Ectodermal cell (in vitro differentiated cells): ENCODE results near the gene ALOX12B.
"Not testable (repeated sequence)": the region's sequence is repeated elsewhere in the genome, so short reads cannot be mapped to it uniquely, and the experiment has no call there.

Experiments used
- H3K27ac ChIP-seq: 2 replicates; pipeline ENCODE4 v1.7.0; 2013; ENCODE audit warnings: mild to moderate bottlenecking, low read depth, low read length; ENCODE audit not compliant: insufficient read depth, poor library complexity, severe bottlenecking
- H3K27me3 ChIP-seq: 2 replicates; pipeline ENCODE4 v1.7.0; 2013; ENCODE audit warnings: mild to moderate bottlenecking, low read length; ENCODE audit not compliant: insufficient read depth, control insufficient read depth, poor library complexity, severe bottlenecking
- H3K36me3 ChIP-seq: one replicate; pipeline ENCODE4 v1.7.0; 2013; ENCODE audit warnings: low read length; ENCODE audit not compliant: control insufficient read depth, insufficient read depth
- H3K4me1 ChIP-seq: one replicate; pipeline ENCODE4 v1.7.0; 2013; ENCODE audit warnings: low read length; ENCODE audit not compliant: control insufficient read depth, insufficient read depth
- H3K4me3 ChIP-seq: 2 replicates; pipeline ENCODE4 v1.7.0; 2013; ENCODE audit warnings: low read depth, low read length, control low read depth; ENCODE audit not compliant: insufficient read depth
- H3K9me3 ChIP-seq: 2 replicates; pipeline ENCODE4 v1.7.0; 2013; ENCODE audit warnings: mild to moderate bottlenecking, low read length, moderate library complexity; ENCODE audit not compliant: control insufficient read depth
- WGBS, 2 experiments: methylation state at CpG; one replicate each; pipeline ENCODE4 v1.1.7; 2013; ENCODE audit warnings: missing lambda C conversion rate in 2 of 2; 5-methylcytosine and 5-hydroxymethylcytosine counted together

The ALOX12B gene

GRCh38 chr17:8118769-8119580 is 31.5 kb upstream of the ALOX12B start:
- peak overlapping the region; percentile 80 for H3K4me3 ChIP-seq
- 0% methylated on average over 38 of the region's 38 CpGs for WGBS, 2 experiments
- H3K9me3 ChIP-seq, result no peaks in the 10 kb centered on the region
- H3K27me3 ChIP-seq, result peaks cover 73% of the 10 kb centered on the region
- no peak overlapping the region for H3K27ac ChIP-seq
- no peaks in the 10 kb centered on the region for H3K36me3 ChIP-seq
- H3K4me1 ChIP-seq, result peaks cover 12% of the 10 kb centered on the region

- peaks cover 69% of the 10 kb centered on the region for H3K27me3 ChIP-seq
Observed at GRCh38 chr17:8117980-8118768, 30.7 kb upstream of the ALOX12B start, which contains the start of gene ALOXE3. Gene ALOXE3 (minus strand): TSS chr17:8118514. CDS start chr17:8117990, 524 bp downstream.

GRCh38 chr17:8117367-8117979 is 30.0 kb upstream of the ALOX12B start:
- Histone ChIP-seq H3K27ac (no peak overlapping the region), H3K9me3 (no peaks in the 10 kb centered on the region), H3K4me1 (no peaks in the 10 kb centered on the region), H3K36me3 (no peaks in the 10 kb centered on the region), H3K27me3 (peaks cover 69% of the 10 kb centered on the region), H3K4me3 (peak overlapping the region; percentile 80)
- 6 to 7% methylated on average over 18 of the region's 18 CpGs for WGBS, 2 experiments

More at GRCh38 chr17:8117980-8118768, 30.7 kb upstream of the ALOX12B start, which contains the start of gene ALOXE3:
- Histone ChIP-seq H3K4me3 (peak within 1 kb of the TSS; percentile 80), H3K27ac (no peak within 1 kb of the TSS), H3K4me1 (peaks cover 4% of the 10 kb centered on the region), H3K36me3 (no peaks in the 10 kb centered on the region), H3K9me3 (no peaks in the 10 kb centered on the region)
- 1% methylated on average over 33 of the region's 33 CpGs for WGBS, 2 experiments

GRCh38 chr17:8116776-8117175 is 29.3 kb upstream of the ALOX12B start:
- Histone ChIP-seq H3K27me3 (peaks cover 69% of the 10 kb centered on the region), H3K9me3 (no peaks in the 10 kb centered on the region), H3K36me3 (no peaks in the 10 kb centered on the region), H3K4me1 (no peaks in the 10 kb centered on the region), H3K4me3 (no peak overlapping the region), H3K27ac (no peak overlapping the region)
- WGBS, 2 experiments, result 79% methylated on average over 18 of the region's 18 CpGs

- WGBS, 2 experiments, result 93 to 97% methylated on average over 6 of the region's 6 CpGs
- Histone ChIP-seq H3K27me3 (peaks cover 80% of the 10 kb centered on the region), H3K4me1 (peaks cover 9% of the 10 kb centered on the region), H3K4me3 (no peak overlapping the region), H3K27ac (no peak overlapping the region), H3K9me3 (no peaks in the 10 kb centered on the region), H3K36me3 (no peaks in the 10 kb centered on the region)
Observed at GRCh38 chr17:8110907-8111306, 23.4 kb upstream of the ALOX12B start.

- Histone ChIP-seq H3K27me3 (peaks cover 76% of the 10 kb centered on the region), H3K27ac (no peak overlapping the region), H3K4me1 (peaks cover 9% of the 10 kb centered on the region), H3K36me3 (no peaks in the 10 kb centered on the region), H3K4me3 (no peak overlapping the region), H3K9me3 (no peaks in the 10 kb centered on the region)
- 25 to 33% methylated on average over 10 of the region's 10 CpGs for WGBS, 2 experiments
Observed at GRCh38 chr17:8110456-8110804, 22.9 kb upstream of the ALOX12B start.

- H3K9me3 ChIP-seq, result no peaks in the 10 kb centered on the region
- 23 to 24% methylated on average over 63 of the region's 63 CpGs for WGBS, 2 experiments
- H3K4me3 ChIP-seq, result peak overlapping the region; percentile 31
- peaks cover 70% of the 10 kb centered on the region for H3K27me3 ChIP-seq
- no peaks in the 10 kb centered on the region for H3K36me3 ChIP-seq
- peaks cover 9% of the 10 kb centered on the region for H3K4me1 ChIP-seq
- H3K27ac ChIP-seq, result no peak overlapping the region
Observed at GRCh38 chr17:8109661-8110455, 22.3 kb upstream of the ALOX12B start.

- H3K36me3 ChIP-seq, result no peaks in the 10 kb centered on the region
- H3K4me3 ChIP-seq, result no peak overlapping the region
- H3K27me3 ChIP-seq, result peaks cover 63% of the 10 kb centered on the region
- H3K4me1 ChIP-seq, result peaks cover 9% of the 10 kb centered on the region
- H3K9me3 ChIP-seq, result no peaks in the 10 kb centered on the region
- WGBS, 2 experiments, result 90 to 91% methylated on average over 33 of the region's 33 CpGs
- no peak overlapping the region for H3K27ac ChIP-seq
Observed at GRCh38 chr17:8108972-8109660, 21.6 kb upstream of the ALOX12B start.

- H3K4me3 ChIP-seq, H3K9me3 ChIP-seq, H3K36me3 ChIP-seq, H3K27ac ChIP-seq, H3K4me1 ChIP-seq: not testable (repeated sequence)
- WGBS, 2 experiments, result 91 to 94% methylated on average over 4 of the region's 4 CpGs
- H3K27me3 ChIP-seq, result peaks cover 45% of the 10 kb centered on the region
Observed at GRCh38 chr17:8106980-8107379, 19.5 kb upstream of the ALOX12B start.
